ENCODE measurements around the gene SERPINI2.
"Not testable (repeated sequence)": the region's sequence is repeated elsewhere in the genome, so short reads cannot be mapped to it uniquely, and the experiment has no call there.

Gene SERPINI2

GRCh38 chr3:167445491-167445890 is 28.4 kb downstream of the SERPINI2 start:
- DNase-seq = no peak

- DNase-seq = no peak
Observed at GRCh38 chr3:167441256-167441655, 32.6 kb downstream of the SERPINI2 start.

- DNase-seq = no peak
Observed at GRCh38 chr3:167437428-167438139, 36.3 kb downstream of the SERPINI2 start.

- DNase-seq = not testable (repeated sequence)
Observed at GRCh38 chr3:167426962-167427361, 46.9 kb downstream of the SERPINI2 start.

GRCh38 chr3:167422396-167422795 is 51.4 kb downstream of the SERPINI2 start:
- not testable (repeated sequence) for DNase-seq

GRCh38 chr3:167409611-167410010 is 64.2 kb downstream of the SERPINI2 start:
- no peak for DNase-seq

GRCh38 chr3:167406876-167407492 is 66.9 kb downstream of the SERPINI2 start:
- no peak for DNase-seq

GRCh38 chr3:167397826-167398225 is 76.0 kb downstream of the SERPINI2 start:
- no peak for DNase-seq

- no peak for DNase-seq
Observed at GRCh38 chr3:167396075-167396474, 77.8 kb downstream of the SERPINI2 start.

GRCh38 chr3:167394003-167394402 is 79.8 kb downstream of the SERPINI2 start:
- DNase-seq = no peak
